HCT116 (cell line): ENCODE measurements around the gene SCN1A. TPM values are rescaled to one million over a fixed set of nuclear protein-coding genes. Genes with fewer than 3 reads are reported as not detected.

Experiments
- ATAC-seq: fragments of 200-7000 bp; cut with Tn5 transposase; 2 replicates; pipeline ENCODE4 v1.9.1; 2020; ENCODE audit warnings: mild to moderate bottlenecking, moderate library complexity
- BruUV-seq: library from RNA; stranded (reverse); fragments of 400-500 nt; replicated peaks from 2 replicates; lab custom pipeline; 2021; lab: Mats Ljungman, UMichigan
- CTCF ChIA-PET: fragments of 300-600 bp; sonication (Branson Sonifier 250); formaldehyde crosslinking; loops from one replicate; lab custom pipeline; 2021; ENCODE audit warnings: antibody characterized with exemption; lab: Charles Lee
- POLR2A ChIA-PET: fragments of 300-600, 350-600 bp; sonication (Branson Sonifier 250); formaldehyde crosslinking; loops from one replicate; lab custom pipeline; 2021; ENCODE audit warnings: antibody characterized with exemption; lab: Charles Lee
- RAD21 ChIA-PET, 2 experiments: fragments of 300-600 bp; sonication (Branson Sonifier 250); formaldehyde crosslinking; loops; one replicate each; lab custom pipeline; 2023; ENCODE audit warnings: low total read pairs in 2 of 2; ENCODE audit not compliant: uncharacterized antibody in 2 of 2, unreplicated experiment in 2 of 2, low non-redundant PET in 1 of 2; lab: Charles Lee
- DNase-seq: peaks from one replicate; pipeline ENCODE4 v3.0.0-alpha.2; 2010; ENCODE audit warnings: low read depth, low spot score
- H2AFZ ChIP-seq: fragments of 200-600 bp; shearing (Covaris generic), sonication (generic); 2 replicates; pipeline ENCODE4 v1.6.1; 2017; ENCODE audit warnings: low read depth, mixed run types, mixed read lengths, antibody characterized with exemption, low read length; ENCODE audit not compliant: poor library complexity, severe bottlenecking
- H3K27ac ChIP-seq: 2 replicates; pipeline ENCODE4 v1.5.1; 2012; ENCODE audit warnings: low read depth, low read length
- H3K27me3 ChIP-seq: fragments of 200-600 bp; sonication (generic); 2 replicates; pipeline ENCODE4 v1.6.1; 2016; ENCODE audit warnings: mixed run types, low read length, mixed read lengths; ENCODE audit not compliant: insufficient read depth
- H3K36me3 ChIP-seq, 2 experiments: fragments of 200-500 bp in 1 of 2; fragments of 200-600 bp in 1 of 2; sonication (Bioruptor generic) in 1 of 2; sonication (generic) in 1 of 2; 2 replicates each; pipeline versions ENCODE4 v1.5.1 to v1.6.1; 2014 to 2016; ENCODE audit warnings: low read length in 2 of 2, inconsistent platforms in 1 of 2, mixed read lengths in 1 of 2, mixed run types in 1 of 2; ENCODE audit not compliant: insufficient read depth in 2 of 2, control insufficient read depth in 1 of 2
- H3K4me1 ChIP-seq, 2 experiments: fragments of 200-600 bp in 1 of 2; sonication (generic) in 1 of 2; 2 replicates each; pipeline versions ENCODE4 v1.5.1 to v1.6.1; 2012 to 2017; ENCODE audit warnings: low read length in 2 of 2, inconsistent platforms in 1 of 2, mild to moderate bottlenecking in 1 of 2, mixed read lengths in 1 of 2, mixed run types in 1 of 2, moderate library complexity in 1 of 2; ENCODE audit not compliant: insufficient read depth in 2 of 2, control insufficient read depth in 1 of 2
- H3K4me2 ChIP-seq: fragments of 200-600 bp; sonication (generic); 2 replicates; pipeline ENCODE4 v1.6.1; 2017; ENCODE audit warnings: mixed run types, low read length, mixed read lengths
- H3K4me3 ChIP-seq, 2 experiments: fragments of 200-600 bp in 1 of 2; sonication (generic) in 1 of 2; replicated peaks in 1 of 2; 2 replicates each; pipeline ENCODE4 v1.5.1; 2011 to 2016; ENCODE audit warnings: low read length in 2 of 2, control low read depth in 1 of 2, low read depth in 1 of 2, mild to moderate bottlenecking in 1 of 2, mixed read lengths in 1 of 2, mixed run types in 1 of 2
- H3K79me2 ChIP-seq: fragments of 200-600 bp; sonication (generic); 2 replicates; pipeline ENCODE4 v1.6.1; 2017; ENCODE audit warnings: mild to moderate bottlenecking, mixed run types, low read length, moderate library complexity, mixed read lengths; ENCODE audit not compliant: insufficient read depth
- H3K9ac ChIP-seq: fragments of 200-600 bp; sonication (generic); 2 replicates; pipeline ENCODE4 v1.6.1; 2016; ENCODE audit warnings: low read length, mixed read lengths
- H3K9me2 ChIP-seq: fragments of 200-600 bp; sonication (generic), shearing (Covaris generic); 2 replicates; pipeline ENCODE4 v1.6.1; 2017; ENCODE audit warnings: mixed run types, mild to moderate bottlenecking, moderate library complexity; ENCODE audit not compliant: insufficient read depth
- H3K9me3 ChIP-seq, 2 experiments: fragments of 200-500 bp in 1 of 2; fragments of 200-600 bp in 1 of 2; sonication (Bioruptor generic) in 1 of 2; sonication (generic) in 1 of 2; 2 replicates each; pipeline ENCODE4 v1.6.1; 2014 to 2017; ENCODE audit warnings: low read length in 2 of 2, mixed read lengths in 2 of 2, inconsistent platforms in 1 of 2, low read depth in 1 of 2, mild to moderate bottlenecking in 1 of 2, mixed run types in 1 of 2, moderate library complexity in 1 of 2; ENCODE audit not compliant: control insufficient read depth in 1 of 2, insufficient read depth in 1 of 2
- H4K20me1 ChIP-seq: fragments of 200-600 bp; sonication (generic), shearing (Covaris generic); 2 replicates; pipeline ENCODE4 v1.6.1; 2017; ENCODE audit warnings: mixed run types, mild to moderate bottlenecking, moderate library complexity; ENCODE audit not compliant: insufficient read depth
- EGR1 ChIP-seq: IDR thresholded peaks from 2 replicates; pipeline ENCODE4 v1.6.1; 2012; ENCODE audit warnings: low read depth
- ELF1 ChIP-seq: IDR thresholded peaks from 2 replicates; pipeline ENCODE4 v1.6.1; 2012; ENCODE audit warnings: low read depth, borderline replicate concordance
- EZH2phosphoT487 ChIP-seq: fragments of 200-600 bp; IDR thresholded peaks from 2 replicates; pipeline ENCODE4 v1.6.1; 2018; ENCODE audit warnings: antibody characterized with exemption, borderline replicate concordance
- POLR2A ChIP-seq: IDR thresholded peaks from 2 replicates; pipeline ENCODE4 v1.7.0; 2011; ENCODE audit warnings: borderline replicate concordance; ENCODE audit not compliant: insufficient read depth, insufficient read length; ENCODE audit errors: extremely low read depth
- RAD21 ChIP-seq: IDR thresholded peaks from 2 replicates; pipeline ENCODE4 v1.6.1; 2012; ENCODE audit warnings: low read depth, mild to moderate bottlenecking
- SIN3A ChIP-seq: IDR thresholded peaks from 2 replicates; pipeline ENCODE4 v1.6.1; 2012; ENCODE audit warnings: low read depth
- SRF ChIP-seq: IDR thresholded peaks from 2 replicates; pipeline ENCODE4 v1.6.1; 2012; ENCODE audit warnings: low read depth
- TCF7L2 ChIP-seq: IDR thresholded peaks from 2 replicates; pipeline ENCODE4 v1.7.0; 2011; ENCODE audit warnings: borderline replicate concordance, inconsistent platforms; ENCODE audit not compliant: insufficient read depth, insufficient read length; ENCODE audit errors: extremely low read depth
- YY1 ChIP-seq: IDR thresholded peaks from 2 replicates; pipeline ENCODE4 v1.6.1; 2011; ENCODE audit warnings: low read length, low read depth, moderate library complexity, mild to moderate bottlenecking; ENCODE audit not compliant: insufficient replicate concordance; ENCODE audit errors: extremely low read depth
- ZFX ChIP-seq: fragments of 450-650 bp; IDR thresholded peaks from 2 replicates; pipeline ENCODE4 v1.6.1; 2017
- ZNF274 ChIP-seq: fragments of 200-500 bp; sonication (Bioruptor generic); IDR thresholded peaks from 2 replicates; pipeline ENCODE4 v1.6.1; 2014; ENCODE audit warnings: mild to moderate bottlenecking, low read depth, low read length, inconsistent platforms
- intact Hi-C: fragments of 100-400 bp; cut with micrococcal nuclease; formaldehyde crosslinking; loops from 2 replicates; pipeline ENCODE4 v1.10.0; 2022
- total RNA-seq: library from RNA; stranded (reverse); gene quantifications from one replicate; pipeline ENCODE4 v1.2.1, GENCODE V29; 2021; ENCODE audit not compliant: unreplicated experiment
- TF ChIP-seq, protein P1 (sequence below): IDR thresholded peaks from 2 replicates; pipeline ENCODE4 v1.6.1; 2012
- TF ChIP-seq, protein P2 (sequence below): IDR thresholded peaks from 2 replicates; pipeline ENCODE4 v1.6.1; 2012

SCN1A gene
- total RNA-seq, 1 experiment from 2014 or later, result not detected

DNA sequence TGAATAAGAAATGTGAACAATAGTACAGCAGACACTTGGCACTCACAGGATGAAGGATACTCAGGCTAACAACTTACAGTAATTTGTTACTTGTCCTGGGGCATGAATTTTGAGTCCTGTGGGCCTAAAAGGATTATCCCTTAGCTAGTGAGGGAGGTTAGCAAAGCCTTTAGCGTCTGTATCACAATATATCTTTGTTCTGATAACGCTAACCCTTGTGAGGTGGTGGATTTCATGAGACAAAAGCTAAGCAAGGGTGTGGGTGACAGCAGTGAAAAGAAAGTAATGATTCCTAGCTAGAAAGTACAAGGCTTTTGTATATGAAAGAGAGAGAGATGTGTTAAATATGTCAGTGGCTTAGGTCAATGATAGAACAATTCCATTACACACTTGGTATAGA lies 127.4 kb downstream of the SCN1A start:
- H3K4me3 ChIP-seq, result no peak overlapping the region
- no TSS peak for BruUV-seq

DNA sequence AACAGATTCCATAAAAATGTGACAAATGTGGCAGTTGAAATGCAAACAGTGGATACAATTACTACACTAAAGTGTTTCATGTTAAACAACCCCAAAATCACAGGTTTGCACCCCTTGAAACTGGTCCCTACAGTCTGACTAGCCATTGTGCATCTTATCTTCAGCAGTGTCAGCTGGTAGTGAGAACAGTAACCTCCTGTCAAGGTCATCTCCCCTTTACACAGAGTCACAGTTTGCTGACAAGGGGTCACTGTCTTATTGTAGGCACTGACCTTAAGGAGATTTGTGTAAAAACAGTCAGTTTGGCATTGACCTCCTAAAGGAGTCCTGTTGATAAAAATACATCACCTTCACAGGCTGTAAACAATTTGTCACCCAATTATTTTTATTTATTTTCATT lies 137.0 kb downstream of the SCN1A start:
- POLR2A ChIA-PET, result no interaction called here

More for the DNA sequence above, 127.4 kb downstream of the SCN1A start:
- Histone ChIP-seq H3K9me3 (no peaks in the 10 kb centered on the region), H3K27me3 (peaks cover 47% of the 10 kb centered on the region), H2AFZ (no peak overlapping the region), H3K36me3 (no peaks in the 10 kb centered on the region), H4K20me1 (no peaks in the 10 kb centered on the region; the same call in 1 of the 2 replicates)
- POLR2A ChIA-PET, result no interaction called here
- no peak for DNase-seq
- intact Hi-C loops, result no loop called here
- TF ChIP-seq TCF7L2 (no peak), SIN3A (no peak), RAD21 (no peak), ZNF274 (no peak)
- TF ChIP-seq, all 23 proteins: peak for 0
- Histone ChIP-seq H3K4me2 (no peak overlapping the region), H3K27ac (no peak overlapping the region), H3K4me1 (no peaks in the 10 kb centered on the region), H3K79me2 (no peaks in the 10 kb centered on the region), H3K9ac (no peak overlapping the region), H3K9me2 (no peaks in the 10 kb centered on the region)
- CTCF ChIA-PET, result interaction anchor here (1.3 kb wide), 1 partner anchor 10 kb away, joined by 3 read pairs; no protein-coding TSS in a partner anchor
- ATAC-seq, result no peak
- RAD21 ChIA-PET, result no interaction called here

More for the DNA sequence above, 137.0 kb downstream of the SCN1A start:
- BruUV-seq, result no TSS peak
- TF ChIP-seq SRF (no peak), YY1 (no peak), SIN3A (no peak), EZH2phosphoT487 (no peak), EGR1 (no peak), ZFX (no peak), POLR2A (no peak), ELF1 (no peak)
- TF ChIP-seq, protein P1, sequence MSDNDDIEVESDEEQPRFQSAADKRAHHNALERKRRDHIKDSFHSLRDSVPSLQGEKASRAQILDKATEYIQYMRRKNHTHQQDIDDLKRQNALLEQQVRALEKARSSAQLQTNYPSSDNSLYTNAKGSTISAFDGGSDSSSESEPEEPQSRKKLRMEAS, result no peak
- TF ChIP-seq, protein P2, sequence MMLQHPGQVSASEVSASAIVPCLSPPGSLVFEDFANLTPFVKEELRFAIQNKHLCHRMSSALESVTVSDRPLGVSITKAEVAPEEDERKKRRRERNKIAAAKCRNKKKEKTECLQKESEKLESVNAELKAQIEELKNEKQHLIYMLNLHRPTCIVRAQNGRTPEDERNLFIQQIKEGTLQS, result no peak
- Histone ChIP-seq H3K9ac (no peak overlapping the region), H3K9me2 (no peaks in the 10 kb centered on the region), H2AFZ (no peak overlapping the region), H3K79me2 (no peaks in the 10 kb centered on the region), H3K27me3 (peaks cover 20% of the 10 kb centered on the region), H3K4me2 (no peak overlapping the region), H3K4me3 (no peak overlapping the region), H3K9me3 (no peaks in the 10 kb centered on the region), H3K27ac (no peak overlapping the region), H4K20me1 (no peaks in the 10 kb centered on the region), H3K4me1 (no peaks in the 10 kb centered on the region), H3K36me3 (no peaks in the 10 kb centered on the region)
- ChIA-PET CTCF (no interaction called here), RAD21 (no interaction called here)
- DNase-seq, result no peak
- intact Hi-C loops, result no loop called here
- no peak for ATAC-seq
